KMS-11 (cell line): ENCODE data around the gene FTSJ3.
"Not testable (repeated sequence)": the region's sequence is repeated elsewhere in the genome, so short reads cannot be mapped to it uniquely, and the experiment has no call there.

Experiments used
- H2AFZ ChIP-seq: fragments of 200-600 bp; sonication (generic); 2 replicates; pipeline ENCODE4 v1.6.1; 2016; ENCODE audit warnings: antibody characterized with exemption, mixed run types, low read depth
- H3K27ac ChIP-seq: fragments of 200-600 bp; sonication (generic); 2 replicates; pipeline ENCODE4 v1.6.1; 2016; ENCODE audit warnings: mild to moderate bottlenecking, mixed run types
- H3K27me3 ChIP-seq: fragments of 200-600 bp; sonication (generic); 2 replicates; pipeline ENCODE4 v1.6.1; 2017; ENCODE audit warnings: mild to moderate bottlenecking, low read depth, mixed run types, moderate library complexity; ENCODE audit not compliant: insufficient read depth
- H3K36me3 ChIP-seq: fragments of 200-600 bp; sonication (generic); 2 replicates; pipeline ENCODE4 v1.6.1; 2017; ENCODE audit warnings: mild to moderate bottlenecking, mixed run types; ENCODE audit not compliant: insufficient read depth
- H3K4me1 ChIP-seq: fragments of 200-600 bp; sonication (generic); 2 replicates; pipeline ENCODE4 v1.6.1; 2016; ENCODE audit warnings: mild to moderate bottlenecking, low read depth, mixed run types; ENCODE audit not compliant: poor library complexity, severe bottlenecking
- H3K4me2 ChIP-seq: fragments of 200-600 bp; sonication (generic); 2 replicates; pipeline ENCODE4 v1.7.0; 2016; ENCODE audit warnings: mild to moderate bottlenecking, mixed run types
- H3K4me3 ChIP-seq: fragments of 200-600 bp; sonication (generic); IDR thresholded peaks from 2 replicates; pipeline ENCODE4 v1.6.1; 2017; ENCODE audit warnings: low read depth, low read length, mixed read lengths; ENCODE audit not compliant: insufficient read depth
- H3K79me2 ChIP-seq: fragments of 200-600 bp; sonication (generic); 2 replicates; pipeline ENCODE4 v1.6.1; 2016; ENCODE audit warnings: low read depth, mixed run types; ENCODE audit not compliant: insufficient read depth
- H3K9ac ChIP-seq: fragments of 200-600 bp; sonication (generic); 2 replicates; pipeline ENCODE4 v1.6.1; 2016; ENCODE audit warnings: mild to moderate bottlenecking, mixed run types
- H4K20me1 ChIP-seq: fragments of 200-600 bp; sonication (generic); 2 replicates; pipeline ENCODE4 v1.6.1; 2016; ENCODE audit warnings: mild to moderate bottlenecking, mixed run types; ENCODE audit not compliant: insufficient read depth
- CTCF ChIP-seq: fragments of 200-600 bp; sonication (generic); conservative IDR thresholded peaks from 2 replicates; pipeline ENCODE4 v1.6.1; 2017; ENCODE audit warnings: low read depth, mild to moderate bottlenecking, antibody characterized with exemption, low read length, moderate library complexity, mixed read lengths

The FTSJ3 gene

GRCh38 chr17:63798572-63799106 is 28.8 kb downstream of the FTSJ3 start:
- H3K79me2 ChIP-seq = peaks cover 12% of the 10 kb centered on the region; the same call in 1 of the 2 replicates
- H4K20me1 ChIP-seq = no peaks in the 10 kb centered on the region; the same call in 1 of the 2 replicates
- H3K36me3 ChIP-seq = peaks cover 25% of the 10 kb centered on the region; the same call in 1 of the 2 replicates
- H3K9ac ChIP-seq = no peak overlapping the region
- no peak overlapping the region for H3K4me3 ChIP-seq
- H3K4me1 ChIP-seq = no peaks in the 10 kb centered on the region
- no peak overlapping the region for H2AFZ ChIP-seq
- H3K4me2 ChIP-seq = no peak overlapping the region
- TF ChIP-seq CTCF = no peak
- H3K27me3 ChIP-seq = no peaks in the 10 kb centered on the region
- H3K27ac ChIP-seq = no peak overlapping the region

GRCh38 chr17:63796375-63796774 is 31.1 kb downstream of the FTSJ3 start:
- H4K20me1 ChIP-seq, H3K9ac ChIP-seq, H2AFZ ChIP-seq, H3K4me1 ChIP-seq, H3K27me3 ChIP-seq, H3K4me2 ChIP-seq, H3K4me3 ChIP-seq, H3K27ac ChIP-seq: not testable (repeated sequence)
- Histone ChIP-seq H3K36me3 (peaks cover 36% of the 10 kb centered on the region; the same call in 1 of the 2 replicates), H3K79me2 (peaks cover 24% of the 10 kb centered on the region; the same call in 1 of the 2 replicates)

GRCh38 chr17:63792055-63792729 is 35.3 kb downstream of the FTSJ3 start:
- Histone ChIP-seq H3K36me3 (peaks cover 27% of the 10 kb centered on the region; the same call in 1 of the 2 replicates), H3K4me2 (no peak overlapping the region), H3K4me3 (no peak overlapping the region), H3K27ac (no peak overlapping the region), H3K27me3 (no peaks in the 10 kb centered on the region), H2AFZ (no peak overlapping the region), H3K4me1 (peaks cover 5% of the 10 kb centered on the region), H3K9ac (no peak overlapping the region), H4K20me1 (peaks cover 4% of the 10 kb centered on the region), H3K79me2 (peaks cover 63% of the 10 kb centered on the region; the same call in 1 of the 2 replicates)
- TF ChIP-seq CTCF = no peak

GRCh38 chr17:63790057-63790456 is 37.4 kb downstream of the FTSJ3 start:
- H4K20me1 ChIP-seq = peaks cover 4% of the 10 kb centered on the region
- peaks cover 32% of the 10 kb centered on the region; the same call in 1 of the 2 replicates for H3K36me3 ChIP-seq
- peaks cover 78% of the 10 kb centered on the region; the same call in 1 of the 2 replicates for H3K79me2 ChIP-seq
- H3K4me1 ChIP-seq = peaks cover 5% of the 10 kb centered on the region
- no peak for TF ChIP-seq CTCF
- no peaks in the 10 kb centered on the region for H3K27me3 ChIP-seq
- no peak overlapping the region for H3K9ac ChIP-seq
- no peak overlapping the region for H3K4me2 ChIP-seq
- H2AFZ ChIP-seq = no peak overlapping the region
- no peak overlapping the region for H3K27ac ChIP-seq
- no peak overlapping the region for H3K4me3 ChIP-seq
